Calu3 (cell line): ENCODE measurements around the gene SKOR1. TPM values are rescaled to one million over a fixed set of nuclear protein-coding genes. Genes with fewer than 3 reads are reported as not detected.
A peak's percentile ranks its signal among the peaks of the same experiment; 100 is the strongest.

ENCODE experiments used
- Bru-seq: library from RNA; stranded (reverse); fragments of 400-500 nt; gene quantifications from one replicate; lab custom pipeline; 2021; lab: Mats Ljungman, UMichigan
- BruChase-seq, 2 experiments: library from RNA; stranded (reverse); fragments of 400-500 nt; gene quantifications; one replicate each; lab custom pipeline; 2021; lab: Mats Ljungman, UMichigan
- BruUV-seq: library from RNA; stranded (reverse); fragments of 400-500 nt; replicated peaks from 2 replicates; lab custom pipeline; 2021; lab: Mats Ljungman, UMichigan
- CTCF ChIA-PET: fragments of 300-600 bp; sonication (Branson Sonifier 250); formaldehyde crosslinking; loops from one replicate; lab custom pipeline; 2022; ENCODE audit warnings: antibody characterized with exemption; lab: Charles Lee
- DNase-seq: peaks from one replicate; pipeline ENCODE4 v3.0.0; 2022
- H3K27ac Mint-ChIP-seq: one replicate; pipeline ENCODE4 v1.8.0; 2022; ENCODE audit warnings: mixed read lengths; ENCODE audit not compliant: unreplicated experiment
- H3K27me3 Mint-ChIP-seq: one replicate; pipeline ENCODE4 v1.8.0; 2022; ENCODE audit warnings: mixed read lengths; ENCODE audit not compliant: unreplicated experiment
- H3K36me3 Mint-ChIP-seq: one replicate; pipeline ENCODE4 v1.8.0; 2022; ENCODE audit warnings: mild to moderate bottlenecking, moderate library complexity, mixed read lengths; ENCODE audit not compliant: insufficient read depth, unreplicated experiment
- H3K4me1 Mint-ChIP-seq: one replicate; pipeline ENCODE4 v1.8.0; 2022; ENCODE audit warnings: mild to moderate bottlenecking, low read depth, mixed read lengths; ENCODE audit not compliant: unreplicated experiment
- H3K4me3 Mint-ChIP-seq: one replicate; pipeline ENCODE4 v1.8.0; 2022; ENCODE audit warnings: mild to moderate bottlenecking, low read depth, moderate library complexity, mixed read lengths; ENCODE audit not compliant: unreplicated experiment
- H3K9me3 Mint-ChIP-seq: one replicate; pipeline ENCODE4 v1.8.0; 2022; ENCODE audit warnings: low read depth, mixed read lengths; ENCODE audit not compliant: unreplicated experiment
- CTCF ChIP-seq: fragments of 200-600 bp; IDR thresholded peaks from one replicate; pipeline ENCODE4 v1.8.0; 2022; ENCODE audit warnings: antibody characterized with exemption; ENCODE audit not compliant: unreplicated experiment
- intact Hi-C: fragments of 100-400 bp; cut with micrococcal nuclease; formaldehyde crosslinking; loops from one replicate; pipeline ENCODE4 v1.10.0; 2022; ENCODE audit not compliant: unreplicated experiment
- long read RNA-seq: library from polyadenylated mRNA; stranded (forward); transcript quantifications from one replicate; pipeline ENCODE4 v2.0.0, GENCODE V29; 2022
- total RNA-seq: library from RNA; stranded (reverse); gene quantifications from 2 replicates; pipeline ENCODE4 v1.2.3, GENCODE V29; 2022

Gene SKOR1
- 0.17 and 0.27 TPM in 2 replicates for total RNA-seq
- Bru-seq, nascent RNA, result percentile 28 among the genes with signal in this experiment
- BruChase-seq, experiment 1, labeled RNA remaining after a 6-hour chase, result percentile 22 among the genes with signal in this experiment
- percentile 27 among the genes with signal in this experiment for BruChase-seq, experiment 2, labeled RNA remaining after a 2-hour chase
- long read RNA-seq, result 0 reads

GRCh38 chr15:67824976-67825880, at the start of gene SKOR1:
TSS of gene SKOR1 (plus strand) at chr15:67825509. CDS start at chr15:67825603, 94 bp downstream.
- intact Hi-C loops, result no loop called here
- Mint-ChIP-seq H3K4me1 (peaks cover 13% of the 10 kb centered on the region), H3K27ac (no peak within 1 kb of the TSS), H3K27me3 (peaks cover 93% of the 10 kb centered on the region), H3K4me3 (peak within 1 kb of the TSS; percentile 25), H3K36me3 (peaks cover 20% of the 10 kb centered on the region), H3K9me3 (peaks cover 2% of the 10 kb centered on the region)
- TF ChIP-seq CTCF, result no peak
- no peak for DNase-seq
- CTCF ChIA-PET, result no interaction called here
- BruUV-seq, result no TSS peak

- H3K4me1 Mint-ChIP-seq, result peaks cover 10% of the 10 kb centered on the region
- intact Hi-C loops, result no loop called here
These were observed 49.3 kb upstream of the SKOR1 start for GRCh38 chr15:67775998-67776397.

GRCh38 chr15:67776600-67776999, 48.7 kb upstream of the SKOR1 start:
- H3K9me3 Mint-ChIP-seq, result no peaks in the 10 kb centered on the region
- no peaks in the 10 kb centered on the region for H3K27me3 Mint-ChIP-seq
- H3K4me1 Mint-ChIP-seq, result peaks cover 14% of the 10 kb centered on the region
- H3K4me3 Mint-ChIP-seq, result no peak overlapping the region
- no peak overlapping the region for H3K27ac Mint-ChIP-seq
- no peak for DNase-seq
- no peak for TF ChIP-seq CTCF
- BruUV-seq, result no TSS peak
- intact Hi-C loops, result no loop called here
- H3K36me3 Mint-ChIP-seq, result no peaks in the 10 kb centered on the region
- CTCF ChIA-PET, result no interaction called here

More at GRCh38 chr15:67775998-67776397, 49.3 kb upstream of the SKOR1 start:
- TF ChIP-seq CTCF, result no peak
- H3K9me3 Mint-ChIP-seq, result no peaks in the 10 kb centered on the region
- CTCF ChIA-PET, result no interaction called here
- no peaks in the 10 kb centered on the region for H3K27me3 Mint-ChIP-seq
- no peak for DNase-seq
- no peaks in the 10 kb centered on the region for H3K36me3 Mint-ChIP-seq
- H3K27ac Mint-ChIP-seq, result no peak overlapping the region
- no peak overlapping the region for H3K4me3 Mint-ChIP-seq
- BruUV-seq, result no TSS peak

- Mint-ChIP-seq H3K27ac (no peak overlapping the region), H3K36me3 (no peaks in the 10 kb centered on the region), H3K4me1 (peaks cover 14% of the 10 kb centered on the region), H3K9me3 (no peaks in the 10 kb centered on the region), H3K4me3 (no peak overlapping the region), H3K27me3 (no peaks in the 10 kb centered on the region)
- intact Hi-C loops, result no loop called here
- DNase-seq, result no peak
- no peak for TF ChIP-seq CTCF
- CTCF ChIA-PET, result no interaction called here
- BruUV-seq, result no TSS peak
These were observed 48.2 kb upstream of the SKOR1 start for GRCh38 chr15:67777071-67777470.
